BLaER1 (cell line): ENCODE data around the gene HDAC4.

Source experiments
- H3K27ac ChIP-seq: shearing (Covaris generic); formaldehyde crosslinking; 2 replicates; pipeline ENCODE4 v1.8.1; 2022
- H3K27me3 ChIP-seq: shearing (Covaris generic); formaldehyde crosslinking; 2 replicates; pipeline ENCODE4 v1.8.1; 2022
- H3K36me3 ChIP-seq: shearing (Covaris generic); formaldehyde crosslinking; 2 replicates; pipeline ENCODE4 v1.8.1; 2022
- H3K4me1 ChIP-seq: shearing (Covaris generic); formaldehyde crosslinking; 2 replicates; pipeline ENCODE4 v1.8.1; 2022
- H3K4me2 ChIP-seq: shearing (Covaris generic); formaldehyde crosslinking; 2 replicates; pipeline ENCODE4 v1.8.1; 2022
- H3K4me3 ChIP-seq: shearing (Covaris generic); formaldehyde crosslinking; 2 replicates; pipeline ENCODE4 v1.8.1; 2022
- H3K9ac ChIP-seq: shearing (Covaris generic); formaldehyde crosslinking; 2 replicates; pipeline ENCODE4 v1.8.1; 2022
- H3K9me3 ChIP-seq: shearing (Covaris generic); formaldehyde crosslinking; 2 replicates; pipeline ENCODE4 v1.8.1; 2022
- H4K20me1 ChIP-seq: shearing (Covaris generic); formaldehyde crosslinking; 2 replicates; pipeline ENCODE4 v1.8.1; 2022
- Cebpa-rat ChIP-seq: shearing (Covaris generic); IDR thresholded peaks from 2 replicates; pipeline ENCODE4 v1.8.1; 2022

The HDAC4 gene

DNA sequence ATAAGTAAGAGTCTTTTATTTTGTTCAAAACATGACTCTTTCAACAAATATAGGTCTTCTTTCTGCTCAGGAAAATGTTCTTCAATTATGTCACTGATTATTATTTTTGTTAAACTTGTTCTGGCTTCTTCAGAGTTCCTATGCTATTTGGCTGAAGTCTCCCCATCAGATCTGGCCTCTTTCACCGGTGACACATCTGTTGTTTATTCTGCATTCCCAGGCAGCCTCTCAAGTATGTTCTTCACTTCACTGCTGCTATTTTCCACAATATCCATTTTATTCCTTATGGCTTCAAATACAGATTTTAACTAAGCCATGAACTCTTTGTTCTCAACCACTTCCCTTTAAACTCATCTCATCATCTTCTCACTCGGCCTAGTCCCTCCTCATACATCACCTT, 45.7 kb downstream of the HDAC4 start:
- no peak overlapping the region for H3K4me2 ChIP-seq
- no peaks in the 10 kb centered on the region for H3K27me3 ChIP-seq
- peaks cover 50% of the 10 kb centered on the region for H3K36me3 ChIP-seq
- no peak overlapping the region for H3K27ac ChIP-seq
- peaks cover 45% of the 10 kb centered on the region for H3K9me3 ChIP-seq
- H3K9ac ChIP-seq: no peak overlapping the region
- no peak overlapping the region for H3K4me3 ChIP-seq
- H4K20me1 ChIP-seq: peaks cover 36% of the 10 kb centered on the region
- H3K4me1 ChIP-seq: peaks cover 14% of the 10 kb centered on the region; the same call in 1 of the 2 replicates
- no peak for TF ChIP-seq Cebpa-rat

DNA sequence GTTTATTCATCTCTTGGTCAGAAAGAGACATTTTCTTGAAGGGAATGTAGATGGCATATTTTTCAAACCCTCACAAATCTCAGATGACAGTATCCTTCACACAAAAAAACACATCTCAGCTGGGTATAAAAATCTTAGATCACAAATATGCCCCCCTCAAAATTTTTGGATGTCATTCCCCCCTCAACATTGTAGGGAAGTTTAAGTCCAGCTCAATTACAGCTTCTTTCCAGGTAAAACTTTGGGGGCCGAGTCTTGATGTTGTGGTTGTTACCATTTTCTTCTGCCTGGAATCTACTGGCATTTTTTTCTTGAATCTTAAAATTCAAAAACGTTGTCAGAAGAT, 46.1 kb downstream of the HDAC4 start:
- H3K9ac ChIP-seq: no peak overlapping the region
- peaks cover 14% of the 10 kb centered on the region for H3K4me1 ChIP-seq
- no peak for TF ChIP-seq Cebpa-rat
- H3K4me2 ChIP-seq: no peak overlapping the region
- peaks cover 34% of the 10 kb centered on the region for H4K20me1 ChIP-seq
- H3K36me3 ChIP-seq: peaks cover 52% of the 10 kb centered on the region
- no peaks in the 10 kb centered on the region for H3K27me3 ChIP-seq
- H3K27ac ChIP-seq: no peak overlapping the region
- H3K9me3 ChIP-seq: peaks cover 45% of the 10 kb centered on the region
- no peak overlapping the region for H3K4me3 ChIP-seq

DNA sequence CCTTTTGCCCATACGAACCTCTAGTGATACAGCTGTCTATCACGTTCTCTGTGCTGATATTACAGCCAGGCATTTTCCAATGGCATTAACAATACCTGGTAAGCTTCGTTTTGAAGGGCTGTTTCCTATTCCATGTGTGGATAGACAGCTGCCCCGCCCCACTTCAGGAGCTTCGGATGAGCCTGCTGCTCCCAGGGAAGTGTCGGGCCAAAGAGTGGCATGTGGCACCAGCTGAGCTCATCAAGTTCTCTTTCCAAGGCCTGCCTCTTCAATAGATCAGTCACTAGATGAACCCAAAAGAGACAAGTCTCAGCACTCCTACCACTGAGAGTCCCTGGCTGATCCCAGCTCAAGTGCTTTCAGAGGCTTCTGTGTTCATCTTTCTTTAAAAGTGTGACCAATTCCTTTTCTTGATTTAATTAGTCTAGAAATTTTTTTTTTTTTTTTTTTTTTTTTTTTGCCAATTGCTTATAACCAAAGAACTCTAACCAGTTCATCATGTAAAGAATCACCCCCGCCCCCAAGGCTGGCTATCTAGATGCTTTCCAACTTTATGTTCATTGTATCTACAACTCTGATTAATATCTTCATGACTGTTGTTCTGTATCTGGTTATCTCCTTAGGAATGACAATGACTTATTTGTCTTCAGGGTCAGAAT, 46.6 kb downstream of the HDAC4 start:
- TF ChIP-seq Cebpa-rat: no peak
- peaks cover 57% of the 10 kb centered on the region for H3K36me3 ChIP-seq
- H3K4me2 ChIP-seq: no peak overlapping the region
- H3K4me3 ChIP-seq: no peak overlapping the region
- H3K9ac ChIP-seq: no peak overlapping the region
- H3K27ac ChIP-seq: no peak overlapping the region
- H3K9me3 ChIP-seq: peaks cover 45% of the 10 kb centered on the region
- peaks cover 34% of the 10 kb centered on the region for H4K20me1 ChIP-seq
- no peaks in the 10 kb centered on the region for H3K27me3 ChIP-seq
- peaks cover 16% of the 10 kb centered on the region for H3K4me1 ChIP-seq

DNA sequence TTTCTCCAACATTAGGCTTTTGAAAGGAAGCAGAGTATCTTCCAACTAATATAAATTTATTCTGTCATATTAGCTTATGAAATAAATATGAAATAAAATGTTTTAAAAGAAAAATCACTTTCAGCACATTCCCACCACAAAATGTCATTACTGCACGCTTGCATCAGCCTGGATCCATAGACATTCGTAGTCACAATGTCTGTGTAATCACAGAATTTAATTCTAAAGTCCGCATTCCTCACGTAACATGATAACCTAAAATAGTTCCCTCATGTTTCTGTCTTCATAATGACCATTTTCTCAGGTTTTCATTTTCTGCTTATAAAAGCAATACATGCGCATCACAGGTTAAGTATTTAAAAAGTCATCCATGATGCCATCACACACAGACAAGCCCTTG, 47.1 kb downstream of the HDAC4 start:
- Histone ChIP-seq H3K4me2 (no peak overlapping the region), H3K36me3 (peaks cover 63% of the 10 kb centered on the region), H3K27ac (no peak overlapping the region), H3K27me3 (no peaks in the 10 kb centered on the region), H4K20me1 (peaks cover 35% of the 10 kb centered on the region), H3K9me3 (peaks cover 45% of the 10 kb centered on the region), H3K9ac (no peak overlapping the region), H3K4me1 (peaks cover 22% of the 10 kb centered on the region), H3K4me3 (no peak overlapping the region)
- no peak for TF ChIP-seq Cebpa-rat

GRCh38 chr2:239351687-239352086, 49.1 kb downstream of the HDAC4 start:
- Histone ChIP-seq H4K20me1 (peaks cover 46% of the 10 kb centered on the region), H3K9me3 (peaks cover 31% of the 10 kb centered on the region), H3K4me1 (peaks cover 25% of the 10 kb centered on the region), H3K27ac (no peak overlapping the region), H3K9ac (no peak overlapping the region), H3K27me3 (no peaks in the 10 kb centered on the region), H3K4me2 (no peak overlapping the region), H3K36me3 (peaks cover 76% of the 10 kb centered on the region), H3K4me3 (no peak overlapping the region)
- TF ChIP-seq Cebpa-rat: no peak

DNA sequence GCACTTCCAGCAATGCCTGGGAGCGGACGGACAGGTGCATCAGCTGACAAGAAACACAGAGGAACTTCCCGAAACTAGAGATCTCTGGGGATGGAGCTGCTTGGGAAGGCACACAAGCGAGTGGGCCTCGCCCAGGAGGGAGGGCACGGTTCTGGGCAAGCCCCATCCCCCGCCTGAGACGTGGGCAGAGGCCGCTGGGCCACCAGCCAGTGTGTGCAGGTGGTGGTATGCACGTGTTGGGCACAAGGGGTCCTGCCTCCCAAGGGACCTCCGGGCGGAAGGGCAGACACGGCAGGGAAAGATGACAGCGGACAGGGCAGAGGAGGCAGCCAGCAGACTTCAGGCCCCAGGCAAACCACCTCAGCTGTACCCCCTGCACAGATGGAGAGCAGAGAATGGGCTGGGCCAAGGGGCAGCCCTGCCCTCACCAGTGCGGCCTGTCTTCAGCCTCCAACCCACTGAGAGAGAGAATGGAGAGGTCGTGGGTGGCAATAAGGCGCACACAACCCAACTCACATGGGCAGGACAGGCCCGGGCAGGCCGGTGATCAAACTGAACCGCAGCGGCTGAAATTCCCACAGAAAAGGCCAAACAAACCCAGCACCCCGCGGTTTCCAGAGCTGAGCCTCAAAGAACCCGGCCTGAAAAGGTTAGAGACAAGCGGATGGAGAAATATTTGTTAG, 51.2 kb downstream of the HDAC4 start:
- Histone ChIP-seq H3K27ac (peak overlapping the region; percentile 68), H3K4me1 (peaks cover 36% of the 10 kb centered on the region), H3K9ac (peak overlapping the region; percentile 53), H4K20me1 (peaks cover 63% of the 10 kb centered on the region), H3K4me3 (no peak overlapping the region), H3K27me3 (no peaks in the 10 kb centered on the region), H3K9me3 (peaks cover 10% of the 10 kb centered on the region), H3K36me3 (peaks cover 71% of the 10 kb centered on the region), H3K4me2 (peak overlapping the region; percentile 75)
- TF ChIP-seq Cebpa-rat: no peak

DNA sequence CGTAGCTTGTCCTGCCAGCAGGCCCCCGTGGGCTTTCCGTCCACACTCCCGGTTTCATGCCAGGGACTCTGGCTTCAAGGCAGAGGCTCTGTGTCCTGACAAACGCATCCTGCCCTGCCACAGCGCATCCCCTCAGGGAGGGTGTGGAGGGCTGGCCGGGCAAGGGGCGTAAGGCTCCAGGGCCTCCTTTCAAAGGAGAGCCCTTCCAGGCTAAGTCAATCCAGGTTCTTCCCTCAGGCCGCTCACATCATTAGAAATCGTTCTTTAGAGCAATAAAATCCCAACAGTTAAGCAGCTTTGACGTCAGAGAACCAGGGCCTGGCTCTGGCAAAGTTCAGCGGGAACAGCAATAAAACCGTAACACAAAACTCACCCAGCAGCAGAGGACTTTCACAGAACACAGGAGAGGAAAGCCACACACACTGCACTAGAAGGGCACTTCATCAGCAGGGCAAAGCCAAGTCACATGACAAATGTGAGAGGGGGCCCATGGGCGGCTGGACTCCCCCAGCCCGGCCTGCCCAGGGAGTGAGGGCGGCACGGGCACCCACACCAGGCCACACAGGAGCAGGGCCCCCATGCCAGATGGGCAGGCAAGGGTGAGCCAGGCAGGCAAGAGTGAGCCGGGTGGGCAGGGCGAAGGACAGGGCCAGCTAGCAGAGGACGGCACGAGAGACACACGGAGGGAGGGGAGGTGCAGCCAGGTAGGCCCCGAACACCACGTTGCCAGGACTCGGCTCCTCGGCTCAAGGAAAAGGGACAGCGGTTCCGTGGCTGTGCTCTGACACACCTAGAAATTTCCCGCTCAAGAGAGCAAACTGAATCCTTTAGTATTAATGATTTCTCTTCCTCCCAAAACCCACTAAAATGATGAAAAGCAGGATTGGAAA, 52.0 kb downstream of the HDAC4 start:
- Histone ChIP-seq H3K9me3 (0 out of 2 replicates have a peak, but pooled peaks cover 2% of the 10 kb centered on the region), H3K36me3 (peaks cover 75% of the 10 kb centered on the region), H4K20me1 (peaks cover 71% of the 10 kb centered on the region), H3K4me3 (no peak overlapping the region), H3K4me2 (peak overlapping the region; percentile 75), H3K27ac (peak overlapping the region; percentile 68), H3K27me3 (no peaks in the 10 kb centered on the region), H3K9ac (peak overlapping the region; percentile 53; the same call in 1 of the 2 replicates), H3K4me1 (peaks cover 35% of the 10 kb centered on the region)
- no peak for TF ChIP-seq Cebpa-rat

- Histone ChIP-seq H3K27me3 (no peaks in the 10 kb centered on the region), H3K9me3 (no peaks in the 10 kb centered on the region), H3K4me3 (no peak overlapping the region), H3K4me2 (no peak overlapping the region), H3K27ac (no peak overlapping the region), H3K9ac (no peak overlapping the region), H3K36me3 (peaks cover 65% of the 10 kb centered on the region), H4K20me1 (peaks cover 78% of the 10 kb centered on the region), H3K4me1 (peaks cover 30% of the 10 kb centered on the region)
- TF ChIP-seq Cebpa-rat: no peak
These were observed 54.1 kb downstream of the HDAC4 start for GRCh38 chr2:239346676-239347075.

GRCh38 chr2:239345251-239345650, 55.6 kb downstream of the HDAC4 start:
- Histone ChIP-seq H3K9ac (no peak overlapping the region), H3K27ac (no peak overlapping the region), H3K36me3 (peaks cover 57% of the 10 kb centered on the region), H4K20me1 (peaks cover 84% of the 10 kb centered on the region), H3K27me3 (no peaks in the 10 kb centered on the region), H3K4me2 (no peak overlapping the region), H3K4me1 (peaks cover 44% of the 10 kb centered on the region), H3K4me3 (no peak overlapping the region), H3K9me3 (no peaks in the 10 kb centered on the region)
- no peak for TF ChIP-seq Cebpa-rat

- Histone ChIP-seq H4K20me1 (peaks cover 87% of the 10 kb centered on the region), H3K27me3 (no peaks in the 10 kb centered on the region), H3K36me3 (peaks cover 56% of the 10 kb centered on the region), H3K4me1 (peaks cover 45% of the 10 kb centered on the region), H3K27ac (no peak overlapping the region), H3K9ac (no peak overlapping the region), H3K4me3 (no peak overlapping the region), H3K9me3 (no peaks in the 10 kb centered on the region), H3K4me2 (no peak overlapping the region)
- TF ChIP-seq Cebpa-rat: no peak
These were observed 56.0 kb downstream of the HDAC4 start for GRCh38 chr2:239344857-239345216.
